Measurements from ENCODE around the gene KRT39. TPM values are rescaled to one million over a fixed set of nuclear protein-coding genes. Genes with fewer than 3 reads are reported as not detected.

The KRT39 gene
- total and polyA plus RNA-seq, 2 of the 8 experiments (the other 6 are each of a cell fraction or from before 2014, with no cell fraction given): not detected

GRCh38 chr17:40951011-40951622 lies 15.6 kb downstream of the KRT39 start (continued):
- TF ChIP-seq CHD7 (IDR thresholded peaks at IDR 0.05; ENCODE audit: insufficient replicate concordance, low read length) (no peak), NANOG (IDR thresholded peaks at IDR 0.05; ENCODE audit: insufficient read depth, low read depth, low read length, poor library complexity, severe bottlenecking) (no peak), USF2 (IDR thresholded peaks at IDR 0.05; ENCODE audit: low read length) (no peak), ATF2 (IDR thresholded peaks at IDR 0.05; ENCODE audit: low read length) (no peak), KDM4A (IDR thresholded peaks at IDR 0.05; ENCODE audit: low read depth, low read length, severe bottlenecking) (no peak), SUZ12 (IDR thresholded peaks at IDR 0.05; ENCODE audit: low read length) (no peak), BCL11A (IDR thresholded peaks at IDR 0.05; ENCODE audit: low read depth in 2 of 2, low read length in 2 of 2) (no peak)
